ENCODE data around the gene MRPS27.

The MRPS27 gene

GRCh38 chr5:72296256-72296655 is 23.8 kb downstream of the MRPS27 start:
- in situ Hi-C loops (cut with HindIII; ENCODE audit: low pct_ligation_motif_present, low pct_unique_long_range_greater_than_20kb, low sequenced_read_pairs) = no loop called here
- no peak for DNase-seq

- DNase-seq = no peak
These were observed 24.5 kb downstream of the MRPS27 start for GRCh38 chr5:72295539-72295938.

DNA sequence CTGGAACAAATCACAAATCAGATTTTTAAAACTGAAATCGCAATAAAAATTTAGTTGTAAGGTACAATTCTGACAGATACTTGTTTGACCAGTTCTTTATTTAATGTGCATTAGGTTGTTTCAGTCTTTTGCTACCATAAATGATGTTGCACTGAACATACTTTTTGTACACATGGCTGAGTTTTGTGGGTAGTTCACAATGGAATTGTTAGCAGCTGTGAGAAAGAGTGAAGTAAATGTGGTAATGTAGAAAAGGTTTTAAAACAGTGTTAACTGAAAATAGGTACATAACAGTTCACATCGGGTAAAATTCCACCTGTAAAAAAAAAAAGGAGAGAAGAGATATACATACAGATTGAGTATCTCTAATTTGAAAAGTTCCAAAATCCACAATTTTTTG is 25.6 kb downstream of the MRPS27 start:
- DNase-seq = no peak
- in situ Hi-C loops (cut with HindIII; ENCODE audit: low pct_ligation_motif_present, low pct_unique_long_range_greater_than_20kb, low sequenced_read_pairs) = no loop called here

More at GRCh38 chr5:72295539-72295938, 24.5 kb downstream of the MRPS27 start:
- in situ Hi-C loops (cut with HindIII; ENCODE audit: low pct_ligation_motif_present, low pct_unique_long_range_greater_than_20kb, low sequenced_read_pairs) = no loop called here

GRCh38 chr5:72293495-72294055 is 26.5 kb downstream of the MRPS27 start:
- in situ Hi-C loops (cut with HindIII; ENCODE audit: low pct_ligation_motif_present, low pct_unique_long_range_greater_than_20kb, low sequenced_read_pairs) = no loop called here
- no peak for DNase-seq

- DNase-seq = no peak
- in situ Hi-C loops (cut with HindIII; ENCODE audit: low pct_ligation_motif_present, low pct_unique_long_range_greater_than_20kb, low sequenced_read_pairs) = no loop called here
These were observed 27.6 kb downstream of the MRPS27 start for GRCh38 chr5:72292411-72292810.

DNA sequence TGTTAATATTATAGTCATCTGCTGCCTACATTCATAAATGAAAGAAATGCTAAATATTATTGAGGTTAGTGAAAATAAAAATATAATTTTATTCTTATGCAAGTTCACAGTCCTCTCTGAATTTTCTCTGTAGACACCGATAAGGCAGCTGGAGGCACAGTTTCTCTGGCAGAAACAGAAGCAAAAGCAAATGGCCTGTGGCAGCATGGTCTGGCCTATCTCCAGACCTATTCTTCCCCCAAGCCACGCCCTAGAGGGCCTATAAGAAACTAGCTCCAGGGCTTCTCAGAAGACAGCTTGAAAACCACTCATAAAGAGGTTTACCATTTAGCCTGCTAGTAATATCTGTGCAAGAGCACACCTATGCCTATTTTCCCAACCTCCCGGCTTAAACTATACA is 28.4 kb downstream of the MRPS27 start:
- no peak for DNase-seq

DNA sequence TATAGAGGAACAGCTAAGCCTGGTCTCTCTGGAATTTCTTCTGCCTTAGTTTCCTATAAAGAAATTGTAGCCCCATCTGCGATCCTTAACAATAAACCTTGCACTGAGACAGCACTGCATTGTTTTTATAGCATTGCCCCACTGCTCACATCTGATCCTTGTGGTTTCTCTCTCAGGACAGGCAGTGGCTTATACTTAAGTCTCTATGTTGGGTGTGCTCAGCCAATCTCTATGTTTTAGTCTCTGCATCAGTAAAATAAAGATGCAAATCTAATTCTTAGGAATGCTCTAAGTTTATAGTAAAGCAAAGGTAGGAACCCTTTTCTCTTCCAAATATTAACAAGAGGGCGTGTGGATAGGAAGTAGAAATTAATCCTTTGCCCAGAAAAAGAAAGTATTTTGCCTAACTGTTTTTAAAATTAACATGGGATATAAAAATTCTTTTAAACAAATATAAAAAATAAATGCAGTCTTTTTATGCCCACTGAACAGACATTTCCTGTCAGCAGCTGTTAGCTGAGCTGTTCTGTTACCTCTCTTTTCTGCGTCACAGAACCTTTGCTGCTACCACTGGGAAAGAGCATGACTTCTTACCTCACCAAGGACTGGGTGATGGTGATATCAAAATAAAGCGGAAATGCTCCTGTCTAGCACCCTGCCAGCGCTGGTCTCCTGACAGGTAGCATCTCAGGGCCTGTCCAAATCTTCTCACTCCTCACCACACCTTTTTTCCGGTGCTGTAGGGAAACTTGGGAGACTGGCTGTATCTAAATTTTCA is 29.5 kb downstream of the MRPS27 start:
- DNase-seq = no peak
- in situ Hi-C loops (cut with HindIII; ENCODE audit: low pct_ligation_motif_present, low pct_unique_long_range_greater_than_20kb, low sequenced_read_pairs) = no loop called here

More for the DNA sequence above, 28.4 kb downstream of the MRPS27 start:
- in situ Hi-C loops (cut with HindIII; ENCODE audit: low pct_ligation_motif_present, low pct_unique_long_range_greater_than_20kb, low sequenced_read_pairs) = no loop called here

GRCh38 chr5:72288924-72289323 is 31.1 kb downstream of the MRPS27 start:
- DNase-seq = no peak
- in situ Hi-C loops (cut with HindIII; ENCODE audit: low pct_ligation_motif_present, low pct_unique_long_range_greater_than_20kb, low sequenced_read_pairs) = no loop called here

DNA sequence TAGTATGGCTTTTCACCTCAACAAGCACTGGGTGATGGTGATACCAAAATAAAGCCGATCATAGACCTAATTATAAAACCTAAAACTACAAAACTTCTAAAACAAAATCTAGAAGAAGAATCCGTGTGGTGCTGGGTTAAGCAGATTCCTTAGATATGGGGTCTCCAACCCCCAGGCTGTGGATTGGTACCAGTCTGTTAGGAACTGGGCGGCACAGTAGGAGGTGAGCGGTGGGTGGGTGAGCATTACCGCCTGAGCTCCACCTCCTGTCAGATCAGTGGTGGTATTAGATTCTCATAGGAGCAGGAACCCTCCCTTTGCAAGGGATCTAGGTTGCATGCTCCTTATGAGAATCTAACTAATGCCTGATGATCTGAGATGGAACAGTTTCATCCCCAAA is 33.2 kb downstream of the MRPS27 start:
- in situ Hi-C loops (cut with HindIII; ENCODE audit: low pct_ligation_motif_present, low pct_unique_long_range_greater_than_20kb, low sequenced_read_pairs) = no loop called here

GRCh38 chr5:72285424-72285821 is 34.6 kb downstream of the MRPS27 start:
- DNase-seq = no peak

More for the DNA sequence above, 33.2 kb downstream of the MRPS27 start:
- no peak for DNase-seq

DNA sequence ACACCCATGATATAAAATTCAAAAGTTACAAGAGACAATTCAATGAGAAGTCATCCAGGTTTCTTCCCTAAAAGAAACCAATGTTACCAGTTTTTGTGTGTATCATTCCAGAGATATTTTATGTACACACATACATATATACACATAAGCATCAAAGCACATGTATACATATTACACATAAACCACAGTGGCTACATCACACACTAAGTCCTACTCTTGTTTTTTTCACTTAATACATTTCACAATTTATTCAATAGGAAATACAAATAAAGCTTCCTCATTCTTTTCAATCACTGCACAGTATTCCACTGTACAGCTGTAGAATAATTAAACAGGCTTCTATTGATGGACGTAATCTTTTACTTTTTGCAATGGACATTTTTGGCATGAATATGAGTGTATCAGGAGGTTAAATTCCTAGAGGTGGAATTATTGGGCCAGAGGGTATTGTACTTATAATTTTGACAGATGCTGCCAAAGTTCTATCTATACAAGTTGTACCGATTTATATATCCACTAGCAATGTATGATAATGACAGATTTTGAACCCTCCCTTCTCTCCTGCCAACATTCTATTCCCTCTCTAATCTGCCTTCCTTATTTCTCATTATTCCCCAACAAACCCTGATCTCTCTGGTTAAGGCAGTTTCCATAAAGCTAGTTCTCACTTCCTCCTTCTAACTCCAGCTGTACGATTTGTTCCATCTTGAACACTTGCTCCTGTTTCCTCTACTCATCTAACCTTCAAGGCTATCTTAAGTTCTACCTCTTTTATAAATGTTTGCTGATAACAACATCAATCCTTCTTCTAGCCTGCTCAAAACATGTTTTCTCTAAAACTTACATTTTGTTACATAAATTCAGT is 35.2 kb downstream of the MRPS27 start:
- no peak for DNase-seq
- in situ Hi-C loops (cut with HindIII; ENCODE audit: low pct_ligation_motif_present, low pct_unique_long_range_greater_than_20kb, low sequenced_read_pairs) = no loop called here

More at GRCh38 chr5:72285424-72285821, 34.6 kb downstream of the MRPS27 start:
- in situ Hi-C loops (cut with HindIII; ENCODE audit: low pct_ligation_motif_present, low pct_unique_long_range_greater_than_20kb, low sequenced_read_pairs) = no loop called here

- no peak for DNase-seq
- in situ Hi-C loops (cut with HindIII; ENCODE audit: low pct_ligation_motif_present, low pct_unique_long_range_greater_than_20kb, low sequenced_read_pairs) = no loop called here
These were observed 36.7 kb downstream of the MRPS27 start for GRCh38 chr5:72283358-72283757.

DNA sequence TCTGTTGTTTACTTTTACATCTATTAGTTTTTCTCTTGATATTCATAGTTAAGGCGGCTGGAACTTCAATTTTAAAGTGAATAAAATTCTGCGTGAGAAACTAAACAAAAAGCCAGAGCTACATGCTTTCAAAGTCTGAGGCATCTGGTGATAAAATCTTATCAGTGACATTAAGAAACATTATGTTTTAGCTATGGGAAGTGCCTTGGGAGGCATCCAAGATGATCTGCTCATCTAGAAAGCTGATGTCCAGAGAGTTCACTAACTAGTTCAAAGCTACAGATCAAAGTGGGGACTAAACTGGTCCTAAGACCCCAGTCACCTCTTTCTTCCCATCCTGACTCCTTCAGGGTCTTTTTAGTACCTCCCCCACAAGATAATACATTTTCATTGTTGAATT is 37.2 kb downstream of the MRPS27 start:
- in situ Hi-C loops (cut with HindIII; ENCODE audit: low pct_ligation_motif_present, low pct_unique_long_range_greater_than_20kb, low sequenced_read_pairs) = no loop called here
- no peak for DNase-seq

- peak; percentile 50 for DNase-seq
- in situ Hi-C loops (cut with HindIII; ENCODE audit: low pct_ligation_motif_present, low pct_unique_long_range_greater_than_20kb, low sequenced_read_pairs) = no loop called here
These were observed 38.1 kb downstream of the MRPS27 start for GRCh38 chr5:72281764-72282499.

DNA sequence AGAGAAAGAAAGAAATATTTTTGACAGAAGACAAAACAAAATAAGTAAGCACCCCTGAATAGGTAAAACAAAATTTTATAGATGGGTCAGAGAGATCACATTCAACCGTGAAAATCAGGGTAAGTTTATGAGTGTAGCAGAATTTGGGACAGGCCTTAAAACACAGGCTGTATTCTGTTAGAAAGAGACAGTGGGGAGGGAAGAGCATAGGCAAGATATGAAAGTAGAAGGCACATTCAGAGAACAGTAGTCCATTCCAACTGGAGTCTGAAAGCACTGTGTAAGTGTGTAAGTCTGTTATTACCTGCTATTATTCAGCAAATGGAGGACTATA is 38.6 kb downstream of the MRPS27 start:
- no peak for DNase-seq
- in situ Hi-C loops (cut with HindIII; ENCODE audit: low pct_ligation_motif_present, low pct_unique_long_range_greater_than_20kb, low sequenced_read_pairs) = no loop called here

DNA sequence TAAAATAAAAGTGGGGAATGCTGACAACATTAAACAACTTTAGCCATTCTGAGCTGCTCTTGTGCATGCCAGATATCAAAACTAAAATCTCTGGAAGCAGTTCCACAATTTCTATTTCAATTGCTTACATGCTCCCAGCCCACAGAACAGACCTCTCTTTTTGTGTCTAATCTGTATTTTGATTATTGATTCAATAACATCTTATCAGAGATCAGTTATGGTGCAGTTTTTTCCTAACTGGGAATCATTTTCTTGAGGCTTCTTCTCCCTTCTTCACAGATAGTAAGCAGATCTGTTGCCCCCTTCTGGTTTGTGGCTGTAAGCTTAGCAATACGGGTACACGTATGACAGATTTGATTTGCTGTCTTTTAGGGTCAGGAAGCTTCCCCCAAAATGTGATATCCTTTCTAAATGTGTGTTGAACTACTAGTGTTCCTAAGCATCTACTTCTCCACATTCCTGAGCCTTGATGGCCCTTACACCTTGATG is 39.4 kb downstream of the MRPS27 start:
- DNase-seq = peak; percentile 41
- in situ Hi-C loops (cut with HindIII; ENCODE audit: low pct_ligation_motif_present, low pct_unique_long_range_greater_than_20kb, low sequenced_read_pairs) = no loop called here

DNA sequence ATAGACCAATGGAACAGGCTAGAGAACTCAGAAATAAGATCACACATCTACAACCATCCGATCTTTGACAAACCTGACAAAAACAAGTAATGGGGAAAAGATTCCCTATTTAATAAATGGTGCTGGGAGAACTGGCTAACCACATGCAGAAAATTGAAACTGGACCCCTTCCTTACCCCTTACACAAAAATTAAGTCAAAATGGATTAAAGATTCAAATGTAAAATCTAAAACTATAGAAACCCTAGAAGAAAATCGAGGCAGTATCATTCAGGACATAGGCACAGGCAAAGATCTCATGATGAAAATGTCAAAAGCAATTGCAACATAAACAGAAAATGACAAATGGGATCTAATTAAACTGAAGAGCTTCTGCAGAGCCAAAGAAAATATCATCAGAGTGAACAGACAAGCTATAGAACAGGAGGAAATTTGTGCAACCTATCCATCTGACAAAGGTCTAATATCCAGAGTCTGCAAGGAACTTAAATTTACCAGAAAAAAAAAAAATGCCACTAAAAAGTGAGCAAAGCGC is 43.8 kb downstream of the MRPS27 start:
- in situ Hi-C loops (cut with HindIII; ENCODE audit: low pct_ligation_motif_present, low pct_unique_long_range_greater_than_20kb, low sequenced_read_pairs) = no loop called here

DNA sequence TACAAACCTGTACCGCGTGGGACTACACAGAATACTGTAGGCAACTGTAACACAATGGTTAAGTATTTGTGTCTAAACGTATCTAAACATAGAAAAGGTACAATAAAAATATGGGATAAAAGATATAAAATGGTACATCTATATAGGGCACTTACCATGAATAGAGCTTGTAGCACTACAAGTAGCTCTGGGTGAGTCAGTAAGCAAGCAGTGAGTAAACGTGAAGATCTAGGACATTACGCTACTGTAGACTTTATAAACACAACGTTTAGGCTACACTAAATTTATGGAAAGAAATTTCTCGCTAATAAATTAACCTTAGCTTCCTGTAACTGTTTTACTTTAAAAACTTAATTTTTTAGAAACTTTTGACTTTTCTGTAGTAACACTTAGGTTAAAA is 46.5 kb downstream of the MRPS27 start:
- DNase-seq = no peak
- in situ Hi-C loops (cut with HindIII; ENCODE audit: low pct_ligation_motif_present, low pct_unique_long_range_greater_than_20kb, low sequenced_read_pairs) = no loop called here

More for the DNA sequence above, 43.8 kb downstream of the MRPS27 start:
- no peak for DNase-seq
